ENCODE measurements around the gene S100A12.

Gene S100A12

GRCh38 chr1:153375511-153375910 is at the start of gene S100A12:
S100A12 (minus strand) TSS chr1:153375621; CDS start chr1:153374592, 1,029 bp downstream.
- TF ChIP-seq GATA2 (IDR thresholded peaks at IDR 0.05; ENCODE audit: low read depth, low read length) (no peak), GATA3 (IDR thresholded peaks at IDR 0.05; ENCODE audit: low read depth, low read length) (no peak)

GRCh38 chr1:153422450-153423068 is 47.1 kb upstream of the S100A12 start:
- TF ChIP-seq GATA3 (IDR thresholded peaks at IDR 0.05; ENCODE audit: low read depth, low read length) (no peak), GATA2 (IDR thresholded peaks at IDR 0.05; ENCODE audit: low read depth, low read length) (no peak)

DNA sequence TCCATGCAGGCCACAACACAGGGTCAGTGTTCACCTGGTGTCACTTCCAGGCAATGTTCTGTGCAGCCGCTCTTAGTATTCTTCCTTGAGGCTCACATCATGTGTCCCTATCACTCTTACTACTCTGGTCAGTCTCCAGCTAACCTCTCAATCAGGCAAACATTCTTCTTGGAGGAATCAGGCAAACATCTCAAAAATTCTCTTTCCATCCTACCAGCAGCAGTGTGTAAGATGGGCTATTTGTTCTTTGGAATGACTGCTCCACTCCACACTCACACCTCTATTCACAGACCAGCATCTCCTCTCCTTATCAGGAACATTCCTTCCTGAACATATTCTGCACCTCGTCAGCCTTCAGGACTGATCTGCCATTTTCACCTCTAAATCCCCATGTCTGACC is 44.9 kb upstream of the S100A12 start:
- TF ChIP-seq GATA3 (IDR thresholded peaks at IDR 0.05; ENCODE audit: low read depth, low read length), result no peak
- no peak for TF ChIP-seq GATA2 (IDR thresholded peaks at IDR 0.05; ENCODE audit: low read depth, low read length)

GRCh38 chr1:153417136-153417888 is 41.9 kb upstream of the S100A12 start:
- TF ChIP-seq GATA3 (IDR thresholded peaks at IDR 0.05; ENCODE audit: low read depth, low read length) (no peak), GATA2 (IDR thresholded peaks at IDR 0.05; ENCODE audit: low read depth, low read length) (no peak)

DNA sequence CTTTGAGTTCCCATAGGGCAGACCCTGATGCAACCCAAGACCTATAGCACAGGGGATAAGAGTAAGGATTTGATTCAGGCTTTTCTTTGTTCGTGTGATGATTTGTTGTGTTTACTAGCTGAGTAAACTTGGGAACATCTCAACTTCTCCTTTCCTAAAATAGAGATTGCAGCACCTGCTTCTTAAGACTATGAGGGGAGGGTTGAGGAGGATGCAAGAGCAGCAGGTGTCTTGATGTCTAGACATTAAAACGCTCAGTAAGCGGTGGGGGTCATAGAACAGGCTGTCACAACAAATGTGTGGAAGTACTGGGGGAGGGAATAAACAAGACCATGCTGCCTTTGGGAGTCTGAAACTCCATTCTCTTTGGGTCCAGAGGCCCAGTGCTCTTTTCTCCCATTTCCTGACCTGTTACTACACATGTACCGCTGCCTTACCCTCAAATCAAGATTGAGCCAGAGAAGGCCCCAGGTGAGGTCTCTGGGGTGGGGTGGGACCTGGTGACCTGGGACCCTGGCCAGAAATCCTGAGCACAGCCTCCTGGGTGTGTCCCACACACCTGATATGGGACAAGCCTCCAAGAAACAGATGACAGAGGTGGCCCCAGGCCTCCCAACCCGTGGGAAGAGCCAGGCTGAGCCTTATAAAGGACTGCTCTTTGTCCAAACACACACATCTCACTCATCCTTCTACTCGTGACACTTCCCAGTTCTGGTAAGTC is 40.6 kb upstream of the S100A12 start, which contains the start of gene S100A7A:
Gene S100A7A (plus strand): TSS at position 671 of the 721 bp plus-strand sequence. CDS start 1,563 bp downstream, outside the sequence.
- TF ChIP-seq GATA3 (IDR thresholded peaks at IDR 0.05; ENCODE audit: low read depth, low read length) (no peak), GATA2 (IDR thresholded peaks at IDR 0.05; ENCODE audit: low read depth, low read length) (no peak)

DNA sequence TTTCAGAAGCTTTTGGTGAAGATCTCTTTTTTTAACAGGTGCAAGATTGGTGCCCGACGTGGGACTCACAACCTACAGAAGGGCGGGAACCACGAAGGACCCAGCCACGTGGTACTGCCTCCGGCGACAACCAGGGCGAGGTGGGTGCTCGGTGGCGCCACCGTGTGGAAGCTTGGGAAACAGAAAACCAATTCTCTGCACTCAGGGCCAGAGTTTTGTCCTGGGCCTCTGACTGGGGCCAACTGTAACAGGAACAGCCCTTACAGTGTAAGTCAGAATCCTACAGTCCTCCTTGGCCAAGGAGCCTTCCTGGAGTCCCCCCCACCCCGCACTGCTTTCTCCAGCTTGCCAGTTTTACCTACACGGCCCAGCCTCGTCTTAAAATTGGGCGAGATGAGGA is 29.3 kb upstream of the S100A12 start:
- TF ChIP-seq GATA3 (IDR thresholded peaks at IDR 0.05; ENCODE audit: low read depth, low read length) (no peak), GATA2 (IDR thresholded peaks at IDR 0.05; ENCODE audit: low read depth, low read length) (no peak)

- TF ChIP-seq GATA2 (IDR thresholded peaks at IDR 0.05; ENCODE audit: low read depth, low read length) (no peak), GATA3 (IDR thresholded peaks at IDR 0.05; ENCODE audit: low read depth, low read length) (no peak)
These were observed 28.7 kb upstream of the S100A12 start for GRCh38 chr1:153404086-153404635.

DNA sequence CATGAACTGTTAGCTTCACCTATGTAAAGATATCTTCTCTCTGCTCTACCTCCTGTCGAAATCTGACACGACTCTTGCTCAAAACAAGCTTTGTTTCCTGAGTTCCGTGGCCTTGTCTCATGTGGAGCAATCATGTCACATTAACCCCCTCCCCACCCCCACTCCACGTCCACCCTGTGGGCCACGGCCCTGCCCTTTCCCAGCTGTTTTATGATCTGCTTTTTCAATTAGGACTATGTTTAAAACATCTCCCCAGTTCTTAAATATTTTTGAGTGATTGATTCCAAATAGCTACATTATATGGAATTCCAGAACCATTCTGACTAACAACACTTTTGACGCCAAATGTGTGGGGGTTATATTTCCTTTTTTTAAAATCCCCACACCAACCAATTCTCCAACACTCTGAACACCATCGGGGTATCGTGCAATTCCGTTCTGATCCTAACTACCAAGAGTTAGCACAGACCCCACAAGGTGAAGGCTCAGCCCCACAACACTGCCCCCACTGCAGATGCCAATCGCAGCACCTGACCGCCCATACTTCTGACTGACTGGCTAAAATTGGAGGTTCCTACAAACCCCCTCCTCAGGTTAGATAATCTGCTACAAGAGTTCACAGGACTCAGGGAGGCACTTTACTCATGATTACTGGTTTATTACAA is 28.1 kb upstream of the S100A12 start:
- TF ChIP-seq GATA2 (IDR thresholded peaks at IDR 0.05; ENCODE audit: low read depth, low read length) (no peak), GATA3 (IDR thresholded peaks at IDR 0.05; ENCODE audit: low read depth, low read length) (no peak)

DNA sequence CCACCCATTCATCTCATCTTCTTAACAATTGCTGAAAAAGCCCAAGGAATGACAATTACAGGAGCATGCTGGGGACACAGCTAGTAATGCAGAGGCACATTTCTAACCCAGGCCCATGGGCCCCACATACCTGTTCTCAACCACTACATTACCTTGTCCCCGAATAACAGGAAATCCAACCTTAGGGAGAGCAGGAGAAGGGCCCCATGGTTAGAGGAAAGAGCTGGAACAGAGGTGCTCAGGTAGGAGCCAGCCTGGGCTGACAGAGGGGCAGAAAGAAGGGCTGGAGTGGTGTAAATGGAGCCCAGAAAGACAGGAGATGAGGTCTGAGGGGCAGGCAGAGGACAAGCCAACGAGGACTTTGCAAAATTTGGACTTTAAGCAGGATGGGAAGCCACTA is 26.8 kb upstream of the S100A12 start:
- TF ChIP-seq GATA3 (IDR thresholded peaks at IDR 0.05; ENCODE audit: low read depth, low read length) (no peak), GATA2 (IDR thresholded peaks at IDR 0.05; ENCODE audit: low read depth, low read length) (no peak)

GRCh38 chr1:153401461-153401860 is 26.0 kb upstream of the S100A12 start:
- TF ChIP-seq GATA3 (IDR thresholded peaks at IDR 0.05; ENCODE audit: low read depth, low read length) (no peak), GATA2 (IDR thresholded peaks at IDR 0.05; ENCODE audit: low read depth, low read length) (no peak)

GRCh38 chr1:153400244-153400643 is 24.8 kb upstream of the S100A12 start:
- no peak for TF ChIP-seq GATA3 (IDR thresholded peaks at IDR 0.05; ENCODE audit: low read depth, low read length)
- TF ChIP-seq GATA2 (IDR thresholded peaks at IDR 0.05; ENCODE audit: low read depth, low read length), result no peak

DNA sequence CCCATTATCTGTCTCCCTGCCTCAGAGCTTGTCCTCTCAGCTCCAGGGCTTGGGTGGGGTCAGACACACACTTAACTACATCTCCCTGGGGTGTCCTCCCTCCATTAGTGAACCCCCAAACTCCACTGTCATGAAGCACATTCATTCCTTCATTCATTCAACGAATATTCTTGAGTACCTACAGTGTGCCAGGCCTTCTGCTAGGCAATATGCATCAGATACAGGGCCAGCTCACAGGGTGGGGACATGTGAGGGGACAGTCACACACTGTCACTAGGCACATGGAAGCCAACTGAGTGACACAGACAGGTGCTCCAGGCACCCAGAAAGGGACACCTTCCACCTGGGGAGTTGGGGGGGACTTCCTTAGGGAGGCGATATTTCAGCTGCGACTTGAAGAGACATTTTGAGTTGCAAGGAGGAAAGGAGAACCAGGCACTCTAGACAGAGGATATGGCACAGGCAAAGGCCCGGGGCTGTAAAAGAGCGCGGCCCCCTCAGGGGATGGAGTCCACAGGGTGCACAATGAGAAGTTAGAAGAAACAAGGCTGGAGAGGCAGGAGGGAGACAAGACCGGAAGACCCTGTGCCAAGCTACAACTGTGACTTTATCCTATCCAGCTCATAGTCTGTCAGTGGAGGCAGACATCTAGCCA is 24.1 kb upstream of the S100A12 start:
- TF ChIP-seq GATA3 (IDR thresholded peaks at IDR 0.05; ENCODE audit: low read depth, low read length), result no peak
- TF ChIP-seq GATA2 (IDR thresholded peaks at IDR 0.05; ENCODE audit: low read depth, low read length), result no peak

- TF ChIP-seq GATA2 (IDR thresholded peaks at IDR 0.05; ENCODE audit: low read depth, low read length) (no peak), GATA3 (IDR thresholded peaks at IDR 0.05; ENCODE audit: low read depth, low read length) (no peak)
These were observed 22.7 kb upstream of the S100A12 start for GRCh38 chr1:153397924-153398651.

All from SH-SY5Y (cell line).